IPS DF 19.7 (cell line): ENCODE results near the gene GTF3C4.

Experiments
- DNase-seq: peaks from one replicate; pipeline ENCODE4 v3.0.0-alpha.2; 2013; ENCODE audit warnings: low read depth, low spot score

Gene GTF3C4

DNA sequence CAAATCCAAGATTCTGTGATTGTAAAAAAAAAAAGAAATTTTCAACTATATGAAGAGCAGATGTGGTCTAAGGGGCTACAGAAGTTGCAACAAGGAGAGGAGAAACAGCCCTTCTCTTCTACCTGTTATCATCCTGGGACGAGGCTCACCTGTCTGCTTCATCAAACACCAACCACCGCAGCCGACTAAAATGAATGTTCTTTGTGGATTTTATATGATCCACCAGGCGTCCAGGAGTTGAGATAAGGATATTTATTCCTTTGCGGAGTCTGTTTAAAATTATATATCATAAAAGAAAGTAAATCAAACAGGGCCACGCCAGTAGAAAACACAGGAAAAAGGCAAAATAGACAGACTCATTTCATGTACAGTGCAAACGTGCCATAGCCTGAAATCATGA, 22.0 kb upstream of the GTF3C4 start:
- DNase-seq = no peak

GRCh38 chr9:132648685-132649084, 21.6 kb upstream of the GTF3C4 start:
- DNase-seq = no peak

GRCh38 chr9:132651259-132651658, 19.0 kb upstream of the GTF3C4 start:
- DNase-seq = no peak

DNA sequence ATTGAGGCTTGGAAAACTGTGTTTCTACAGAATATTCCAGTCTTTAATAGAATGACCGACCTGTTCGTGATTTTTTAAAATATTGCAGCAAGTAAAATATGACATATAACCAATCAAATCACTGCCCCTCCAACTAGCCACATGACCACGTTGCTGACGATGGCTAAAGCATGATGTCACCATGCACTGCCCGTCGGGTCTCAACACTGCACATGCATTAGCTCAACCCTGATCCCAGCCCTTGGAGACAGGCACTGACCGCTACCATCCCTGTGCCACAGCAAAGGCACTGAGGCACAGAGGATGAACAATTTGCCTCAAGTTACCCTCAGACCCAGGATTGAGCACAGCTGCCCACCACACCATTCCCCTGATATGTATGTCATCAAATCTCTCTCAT, 14.0 kb upstream of the GTF3C4 start:
- DNase-seq = no peak

DNA sequence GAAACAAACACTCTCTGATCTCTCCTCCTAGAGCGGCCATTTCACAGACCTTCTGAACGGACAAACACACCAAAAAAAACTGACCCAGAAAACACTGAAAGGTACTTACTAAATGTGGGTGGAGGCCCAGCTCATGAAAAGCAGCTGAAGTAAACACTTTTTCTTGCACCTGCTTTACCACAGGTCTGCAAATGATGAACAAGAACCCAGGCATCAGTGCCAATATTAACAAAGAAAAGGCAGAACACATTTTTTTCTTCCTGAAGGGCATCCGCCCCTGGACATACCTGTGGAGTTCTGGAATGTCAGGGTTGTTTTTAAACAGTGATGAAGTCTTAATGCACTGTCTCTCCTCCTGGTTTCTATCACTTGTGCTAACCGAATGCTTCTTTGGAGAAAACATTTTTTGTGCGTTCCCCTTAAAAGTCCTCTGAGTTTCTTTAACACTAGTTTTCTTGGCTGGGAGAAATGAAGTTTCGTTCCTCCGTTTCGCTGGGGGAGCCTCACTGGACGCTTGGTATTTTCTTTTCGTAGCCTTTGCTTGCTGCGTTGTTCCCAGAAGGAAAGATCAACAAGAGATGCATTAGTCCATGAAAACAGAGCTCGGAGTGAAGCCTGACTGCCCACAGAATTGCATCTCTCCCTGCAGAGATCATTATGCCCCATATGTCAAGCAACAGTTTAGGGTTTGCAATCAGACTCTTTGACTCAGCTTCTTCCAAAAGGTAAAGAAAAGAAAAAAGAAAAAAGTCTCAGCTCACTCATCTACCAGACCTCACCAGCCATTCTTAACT, 7.9 kb upstream of the GTF3C4 start:
- DNase-seq = no peak

DNA sequence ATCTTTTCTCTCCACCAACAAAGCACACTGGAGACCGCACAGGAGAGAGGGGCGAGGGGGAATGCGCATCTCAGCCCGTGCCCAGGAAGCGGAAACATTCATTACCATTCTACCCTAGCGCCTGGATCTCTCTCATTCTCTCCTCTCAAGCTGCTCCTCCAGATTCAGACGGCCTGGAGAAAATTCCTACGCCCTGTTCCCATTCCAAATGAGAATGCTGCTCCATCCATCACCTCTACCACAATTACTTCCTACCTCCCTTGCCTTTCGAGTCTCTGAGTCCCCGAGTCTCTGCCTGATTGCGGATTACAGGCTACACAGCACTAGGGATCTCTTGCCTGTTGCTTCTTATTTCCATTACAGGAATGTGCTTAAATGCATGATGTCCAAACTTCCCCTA, 7.1 kb upstream of the GTF3C4 start:
- DNase-seq = no peak

DNA sequence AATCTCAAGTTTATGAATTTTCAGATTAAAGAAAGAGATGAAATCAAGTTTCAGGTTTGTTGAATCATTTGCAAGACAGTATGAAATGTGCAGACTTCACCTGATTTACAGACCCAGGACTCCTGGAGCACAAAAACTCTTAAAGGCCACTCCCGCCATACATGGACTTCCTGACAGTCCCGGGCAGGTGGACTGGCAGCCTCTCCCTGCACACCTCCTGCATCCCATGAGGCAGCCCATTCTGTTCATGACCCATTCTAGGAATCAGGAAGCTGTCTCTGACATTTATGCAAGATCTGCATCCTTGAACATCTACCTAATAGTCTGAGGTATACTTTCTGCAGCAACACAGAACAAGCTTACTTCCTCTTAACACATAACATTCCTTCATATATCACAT, 6.4 kb upstream of the GTF3C4 start:
- no peak for DNase-seq

DNA sequence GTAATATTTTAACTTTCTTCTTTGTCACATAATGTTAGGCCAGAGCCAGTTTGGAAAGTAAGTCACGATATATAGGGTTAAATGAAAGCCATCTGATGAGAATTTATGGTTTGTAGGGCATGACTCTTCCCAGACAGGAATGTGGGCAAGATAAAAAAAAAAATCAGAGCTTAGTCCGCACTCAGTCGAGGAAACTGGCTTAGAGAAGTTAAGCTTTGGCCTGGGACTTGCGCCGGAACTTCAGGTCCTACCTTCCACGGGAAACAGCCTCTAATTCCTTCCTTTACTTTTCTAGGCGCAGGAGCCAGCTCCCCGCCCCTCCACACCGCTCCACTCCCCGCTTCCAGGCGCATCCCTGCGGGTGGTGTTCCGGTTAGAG, 956 bp upstream of the GTF3C4 start:
- no peak for DNase-seq

GRCh38 chr9:132669698-132670456, 387 bp upstream of the GTF3C4 start, which contains the start of gene DDX31:
Gene DDX31, minus strand, starts transcription at chr9:132669983. Its CDS starts 49 bp downstream, at chr9:132669934.
- DNase-seq = no peak

DNA sequence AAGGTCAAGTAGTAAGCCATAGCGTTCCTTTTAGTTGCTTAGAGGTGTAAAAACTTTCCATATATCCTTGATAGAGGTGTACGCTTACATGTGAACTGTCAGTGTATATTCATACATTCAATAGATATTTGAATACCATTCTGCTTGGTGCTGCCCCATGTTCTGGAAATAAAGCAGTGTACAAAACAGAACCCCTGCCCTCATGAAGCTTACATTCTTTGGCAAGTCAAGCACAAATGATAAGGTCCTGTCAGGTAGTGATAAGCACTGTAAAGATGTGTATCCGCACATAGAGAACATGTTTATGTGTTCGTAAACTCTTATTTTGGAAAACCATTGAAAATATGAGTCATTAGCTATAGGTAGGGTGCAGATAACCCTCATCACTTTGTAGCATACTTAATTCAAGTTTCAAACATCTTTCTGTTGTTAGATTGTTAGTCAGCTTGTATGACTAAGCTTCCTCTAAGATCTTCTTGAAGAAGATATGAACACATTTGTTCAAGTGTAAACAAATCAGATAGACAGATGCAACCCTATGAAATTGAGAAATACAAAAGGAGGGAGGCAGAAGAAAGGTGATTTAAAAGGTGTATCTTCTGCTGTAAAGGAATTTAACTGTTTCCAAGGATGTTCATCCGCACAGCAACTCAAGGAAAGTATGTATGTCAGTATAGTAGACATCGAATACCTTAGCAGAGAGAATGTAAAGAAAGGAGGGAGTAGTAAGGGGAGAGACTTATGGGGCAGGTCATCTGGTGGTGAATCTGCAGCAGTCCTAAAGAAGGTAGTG, 1.6 kb downstream of the GTF3C4 start:
- no peak for DNase-seq

GRCh38 chr9:132672413-132672690, 2.1 kb downstream of the GTF3C4 start:
- no peak for DNase-seq

DNA sequence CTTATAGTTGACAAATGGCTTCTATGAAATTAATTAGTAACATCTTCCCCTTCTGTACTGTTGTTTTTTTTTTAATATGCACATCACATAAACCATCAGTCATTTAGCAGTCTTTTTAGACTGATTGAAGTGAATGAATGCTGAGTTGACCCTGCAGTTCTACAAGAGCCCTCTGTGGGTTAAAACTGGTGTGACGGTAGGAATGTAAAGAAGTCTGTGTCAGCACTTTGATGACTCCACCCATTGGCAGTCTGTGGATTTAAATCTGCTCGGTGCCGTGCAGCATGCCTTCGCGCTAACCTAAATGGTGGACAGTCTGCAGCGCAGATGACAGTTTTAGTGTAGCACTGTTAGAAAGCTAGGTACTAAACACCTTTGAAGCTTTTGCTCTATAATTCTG, 3.1 kb downstream of the GTF3C4 start:
- no peak for DNase-seq

GRCh38 chr9:132674485-132674884, 4.2 kb downstream of the GTF3C4 start:
- no peak for DNase-seq

- no peak for DNase-seq
Measured at GRCh38 chr9:132677976-132678375, 7.7 kb downstream of the GTF3C4 start.

- DNase-seq = no peak
Measured at GRCh38 chr9:132679946-132680625, 9.8 kb downstream of the GTF3C4 start.

DNA sequence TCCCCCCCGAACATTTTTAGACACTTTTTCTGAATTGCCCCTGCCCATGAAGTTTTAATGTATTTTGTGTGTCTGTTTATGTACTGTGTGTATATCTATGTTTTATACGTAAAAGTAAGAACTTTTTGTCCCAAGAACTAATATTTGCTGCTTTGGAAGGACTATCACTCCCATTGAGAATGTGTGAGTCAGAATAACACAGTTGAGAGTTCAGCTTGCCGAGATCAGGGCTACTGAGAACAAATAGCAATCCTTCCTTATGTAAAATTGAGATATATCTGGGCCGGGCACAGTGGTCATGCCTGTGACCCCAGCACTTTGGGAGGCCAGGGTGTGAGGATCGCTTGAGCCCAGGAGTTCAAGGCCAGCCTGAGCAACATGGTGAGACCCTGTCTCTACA, 11.3 kb downstream of the GTF3C4 start:
- DNase-seq = no peak

- no peak for DNase-seq
Measured at GRCh38 chr9:132683873-132684272, 13.6 kb downstream of the GTF3C4 start.

DNA sequence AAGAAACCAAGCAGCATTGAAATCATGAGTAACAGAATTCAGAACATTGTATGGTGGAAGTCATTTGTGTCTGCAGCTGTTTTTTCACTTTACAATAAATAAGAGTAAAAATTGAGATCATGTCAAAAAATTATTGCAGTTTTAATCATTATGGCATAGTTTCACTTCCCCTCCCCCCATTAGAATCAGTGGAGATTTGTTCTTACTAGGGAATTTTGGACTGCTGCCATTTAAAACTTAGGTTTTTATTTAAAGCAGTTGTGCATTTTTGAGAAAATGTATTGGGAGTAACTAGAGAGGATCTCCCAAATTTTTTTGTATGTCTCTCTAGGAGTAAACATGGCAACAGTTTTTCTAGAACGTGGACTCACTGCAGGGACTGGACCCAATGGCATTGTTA, 20.4 kb downstream of the GTF3C4 start:
- no peak for DNase-seq

DNA sequence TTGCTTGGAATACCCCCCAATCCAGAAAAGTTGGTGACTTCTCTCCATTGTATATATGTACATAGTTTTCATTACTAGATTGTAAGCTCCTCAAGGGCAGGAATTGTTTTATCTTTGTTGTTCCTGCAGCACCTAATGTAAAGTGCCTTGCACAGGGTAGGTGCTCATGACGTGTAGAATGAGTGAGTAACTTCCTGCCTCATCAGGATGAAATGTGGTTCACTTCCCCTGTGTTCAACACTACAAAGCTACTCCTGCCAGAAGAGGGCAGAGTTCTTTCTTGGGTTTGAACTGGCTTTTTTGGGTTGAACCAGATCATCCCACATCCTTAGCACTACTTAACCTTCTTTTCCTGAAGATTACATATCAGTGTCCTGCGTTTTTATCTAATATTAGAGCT, 23.9 kb downstream of the GTF3C4 start:
- DNase-seq = no peak

GRCh38 chr9:132697230-132697629, 27.0 kb downstream of the GTF3C4 start:
- no peak for DNase-seq

DNA sequence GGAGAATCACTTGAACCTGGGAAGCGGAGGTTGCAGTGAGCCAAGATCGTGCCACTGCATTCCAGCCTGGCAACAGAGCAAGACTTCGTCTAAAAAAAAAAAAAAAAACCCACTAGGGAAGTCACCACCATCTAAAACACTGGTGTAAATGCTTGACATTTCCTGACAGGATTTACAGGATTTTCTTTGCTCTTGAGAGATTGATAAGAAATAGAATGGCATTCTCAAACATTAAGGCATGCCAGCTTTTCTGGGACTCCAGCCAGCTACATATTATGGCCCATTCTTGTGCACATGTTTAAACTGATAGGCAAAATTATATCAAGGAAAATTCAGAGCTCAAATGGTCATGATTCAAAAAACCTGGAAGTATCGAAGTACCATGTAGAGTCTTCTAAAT, 28.7 kb downstream of the GTF3C4 start:
- DNase-seq = no peak

- DNase-seq = no peak
Measured at GRCh38 chr9:132699956-132700355, 29.7 kb downstream of the GTF3C4 start.
